IPS DF 6.9 (cell line): ENCODE data around the gene MTMR11.

Source experiments
- DNase-seq: peaks from one replicate; pipeline ENCODE4 v3.0.0-alpha.2; 2013; ENCODE audit warnings: low read depth, low spot score
- H3K27ac ChIP-seq: one replicate; pipeline ENCODE4 v1.5.1; 2013; ENCODE audit warnings: low read length, control low read depth
- H3K27me3 ChIP-seq: 2 replicates; pipeline ENCODE4 v1.6.1; 2013; ENCODE audit warnings: mild to moderate bottlenecking, low read length; ENCODE audit not compliant: control insufficient read depth, insufficient read depth
- H3K36me3 ChIP-seq: 2 replicates; pipeline ENCODE4 v1.6.1; 2013; ENCODE audit warnings: low read length; ENCODE audit not compliant: control insufficient read depth, insufficient read depth
- H3K4me1 ChIP-seq: 2 replicates; pipeline ENCODE4 v1.6.1; 2013; ENCODE audit warnings: low read length; ENCODE audit not compliant: control insufficient read depth, insufficient read depth
- H3K4me3 ChIP-seq: 2 replicates; pipeline ENCODE4 v1.5.1; 2013; ENCODE audit warnings: mild to moderate bottlenecking, low read length
- H3K9me3 ChIP-seq: 2 replicates; pipeline ENCODE4 v1.6.1; 2013; ENCODE audit warnings: low read length, inconsistent platforms; ENCODE audit not compliant: control insufficient read depth, insufficient read depth
- WGBS: extraction: QIAGEN DNeasy Blood & Tissue Kit; methylation state at CpG from one replicate; pipeline ENCODE4 v1.1.7; 2013; ENCODE audit warnings: mixed read lengths, missing lambda C conversion rate; ENCODE audit not compliant: insufficient read length, insufficient coverage; 5-methylcytosine and 5-hydroxymethylcytosine counted together

MTMR11 gene, protein sequence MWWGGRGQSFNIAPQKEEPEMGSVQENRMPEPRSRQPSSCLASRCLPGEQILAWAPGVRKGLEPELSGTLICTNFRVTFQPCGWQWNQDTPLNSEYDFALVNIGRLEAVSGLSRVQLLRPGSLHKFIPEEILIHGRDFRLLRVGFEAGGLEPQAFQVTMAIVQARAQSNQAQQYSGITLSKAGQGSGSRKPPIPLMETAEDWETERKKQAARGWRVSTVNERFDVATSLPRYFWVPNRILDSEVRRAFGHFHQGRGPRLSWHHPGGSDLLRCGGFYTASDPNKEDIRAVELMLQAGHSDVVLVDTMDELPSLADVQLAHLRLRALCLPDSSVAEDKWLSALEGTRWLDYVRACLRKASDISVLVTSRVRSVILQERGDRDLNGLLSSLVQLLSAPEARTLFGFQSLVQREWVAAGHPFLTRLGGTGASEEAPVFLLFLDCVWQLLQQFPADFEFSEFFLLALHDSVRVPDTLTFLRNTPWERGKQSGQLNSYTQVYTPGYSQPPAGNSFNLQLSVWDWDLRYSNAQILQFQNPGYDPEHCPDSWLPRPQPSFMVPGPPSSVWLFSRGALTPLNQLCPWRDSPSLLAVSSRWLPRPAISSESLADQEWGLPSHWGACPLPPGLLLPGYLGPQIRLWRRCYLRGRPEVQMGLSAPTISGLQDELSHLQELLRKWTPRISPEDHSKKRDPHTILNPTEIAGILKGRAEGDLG

DNA sequence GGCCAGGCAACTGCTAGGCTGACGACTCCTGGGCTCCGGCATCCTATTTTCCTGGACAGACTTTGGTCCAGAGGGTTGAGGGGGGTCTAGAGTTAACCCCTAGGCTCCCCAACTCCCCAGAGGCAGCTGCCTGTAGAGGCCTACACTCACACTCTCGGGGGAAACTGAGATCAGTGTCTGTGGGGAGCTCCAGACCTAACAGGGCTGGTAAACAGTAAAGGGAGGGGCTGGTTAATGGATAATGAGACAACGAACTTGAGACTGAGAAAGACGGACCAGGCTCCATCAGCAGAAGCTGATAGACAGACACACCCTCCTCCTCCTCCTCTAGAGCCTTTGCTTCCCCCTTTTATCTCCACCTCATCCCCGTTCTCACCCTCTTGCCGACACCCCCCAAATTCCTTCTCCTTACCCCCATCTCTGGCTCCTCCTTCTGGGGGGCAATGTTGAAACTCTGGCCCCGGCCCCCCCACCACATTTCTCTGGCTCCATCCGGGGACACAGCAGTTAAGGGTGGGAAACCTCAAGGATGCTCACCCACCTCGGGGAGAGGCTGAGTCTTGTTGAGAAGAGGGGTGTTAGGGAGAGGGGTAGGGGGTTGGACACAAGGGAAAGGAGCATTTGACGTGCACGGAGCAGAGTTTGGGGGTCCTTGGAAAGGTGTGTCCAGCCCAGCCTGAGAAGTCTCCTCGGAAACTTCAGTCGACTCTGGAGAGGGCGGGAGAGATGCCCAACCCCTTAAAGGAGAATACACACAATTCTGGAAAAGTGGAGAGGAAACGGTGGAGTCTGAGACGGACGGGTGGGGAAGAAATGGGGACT, at the start of gene MTMR11:
Gene MTMR11 (minus strand): TSS at position 710 of the 822 bp plus-strand sequence. CDS start 232 bp downstream, at position 478.
- H3K36me3 ChIP-seq = no peaks in the 10 kb centered on the region
- H3K27ac ChIP-seq = no peak within 1 kb of the TSS
- no peak for DNase-seq
- H3K4me3 ChIP-seq = peak within 1 kb of the TSS; percentile 31; the same call in 1 of the 2 replicates
- H3K9me3 ChIP-seq = no peaks in the 10 kb centered on the region
- WGBS = 100% methylated on average over 2 of the region's 18 CpGs
- H3K27me3 ChIP-seq = no peaks in the 10 kb centered on the region
- peaks cover 3% of the 10 kb centered on the region; the same call in 1 of the 2 replicates for H3K4me1 ChIP-seq

DNA sequence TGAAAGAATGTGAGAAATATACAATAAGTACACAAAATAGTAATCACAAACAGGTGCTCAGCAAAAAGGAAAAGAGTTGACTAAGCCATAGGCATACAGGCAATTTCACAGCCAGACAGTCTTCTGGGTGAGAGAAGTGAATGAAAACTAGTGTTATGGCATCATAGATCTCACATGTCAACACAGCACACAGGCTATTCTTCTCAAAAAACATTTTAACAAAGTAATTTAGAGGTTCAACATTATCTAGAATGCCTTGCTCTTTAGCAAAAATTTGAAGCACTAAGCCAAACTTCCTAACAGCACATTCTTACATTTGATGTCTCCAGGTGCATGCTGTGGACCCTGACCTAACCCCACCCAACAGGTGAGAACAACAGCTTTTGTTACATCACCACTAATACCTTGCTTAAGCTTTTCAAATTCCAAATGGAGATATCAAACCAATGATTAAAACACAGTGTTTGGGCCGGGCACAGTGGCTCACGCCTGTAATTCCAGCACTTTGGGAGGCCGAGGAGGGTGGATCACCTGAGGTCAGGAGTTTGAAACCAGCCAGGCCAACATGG, 43.4 kb upstream of the MTMR11 start:
- H3K4me3 ChIP-seq = no peak overlapping the region
- no CpG with 5 or more reads among the region's 3 CpGs for WGBS
- H3K27ac ChIP-seq = no peak overlapping the region
- H3K9me3 ChIP-seq = no peaks in the 10 kb centered on the region
- H3K27me3 ChIP-seq = no peaks in the 10 kb centered on the region
- no peaks in the 10 kb centered on the region for H3K4me1 ChIP-seq
- H3K36me3 ChIP-seq = peaks cover 5% of the 10 kb centered on the region; the same call in 1 of the 2 replicates
- DNase-seq = no peak

DNA sequence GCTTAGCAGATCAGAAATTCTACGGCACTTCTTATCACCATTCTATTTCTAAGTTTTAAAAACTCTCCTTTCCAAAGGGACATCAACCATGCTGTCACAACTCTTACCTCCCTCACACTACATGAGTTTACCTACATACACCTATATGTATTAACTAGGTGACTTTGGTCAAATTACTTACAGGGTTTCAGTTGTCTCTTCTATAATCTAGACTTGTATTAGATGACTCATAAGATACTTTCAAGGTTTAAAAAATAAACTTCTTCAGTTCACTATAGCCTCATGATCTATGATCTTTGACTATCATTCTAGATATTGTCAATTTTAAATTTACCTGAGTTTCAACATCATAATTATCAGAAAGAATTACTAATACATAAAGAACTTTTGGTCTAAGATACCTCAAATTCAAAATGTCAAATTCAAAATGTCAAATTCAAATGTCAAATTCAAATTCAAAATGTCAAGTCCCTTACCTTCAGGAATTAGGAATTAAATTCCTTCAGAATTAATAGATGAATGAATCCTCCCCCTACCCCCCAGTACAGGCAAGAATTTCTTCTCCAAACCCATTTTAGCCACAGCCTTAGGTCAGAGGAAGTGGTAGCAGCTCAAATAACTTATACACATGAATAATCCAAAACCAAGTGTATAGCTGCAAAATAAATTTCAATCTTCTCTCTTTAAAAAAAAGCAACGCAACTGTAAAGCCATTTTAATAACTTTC, 42.7 kb upstream of the MTMR11 start:
- no CpG with 5 or more reads among the region's 2 CpGs for WGBS
- H3K27ac ChIP-seq = no peak overlapping the region
- H3K4me3 ChIP-seq = no peak overlapping the region
- DNase-seq = no peak
- no peaks in the 10 kb centered on the region for H3K27me3 ChIP-seq
- H3K36me3 ChIP-seq = peaks cover 5% of the 10 kb centered on the region; the same call in 1 of the 2 replicates
- no peaks in the 10 kb centered on the region for H3K9me3 ChIP-seq
- H3K4me1 ChIP-seq = no peaks in the 10 kb centered on the region

DNA sequence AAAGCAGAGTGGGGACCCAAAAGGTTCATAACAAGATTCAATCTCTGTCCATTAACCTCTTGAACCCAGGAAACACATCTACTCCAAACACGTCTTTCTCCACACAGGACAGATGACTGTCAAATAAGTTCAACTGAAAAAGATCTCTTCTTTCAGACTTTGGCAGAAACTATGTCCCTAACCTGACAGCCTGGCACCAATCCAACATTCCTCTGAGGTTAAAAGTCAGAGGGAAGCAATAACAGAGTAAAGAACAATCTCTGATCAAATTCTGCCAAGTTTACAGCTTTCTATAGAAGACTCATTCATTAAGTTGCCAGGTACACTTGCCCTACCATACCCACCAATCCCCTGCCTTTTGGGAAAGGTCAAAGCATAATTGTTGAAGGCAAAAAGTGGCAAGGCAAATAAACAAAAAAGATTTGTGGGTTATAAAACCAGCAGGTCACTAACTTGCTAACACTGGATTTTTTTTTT, 41.9 kb upstream of the MTMR11 start:
- Histone ChIP-seq H3K9me3 (no peaks in the 10 kb centered on the region), H3K27me3 (no peaks in the 10 kb centered on the region), H3K36me3 (peaks cover 5% of the 10 kb centered on the region; the same call in 1 of the 2 replicates), H3K27ac (no peak overlapping the region), H3K4me1 (no peaks in the 10 kb centered on the region), H3K4me3 (no peak overlapping the region)
- no CpG with 5 or more reads among the region's 1 CpG for WGBS
- no peak for DNase-seq

DNA sequence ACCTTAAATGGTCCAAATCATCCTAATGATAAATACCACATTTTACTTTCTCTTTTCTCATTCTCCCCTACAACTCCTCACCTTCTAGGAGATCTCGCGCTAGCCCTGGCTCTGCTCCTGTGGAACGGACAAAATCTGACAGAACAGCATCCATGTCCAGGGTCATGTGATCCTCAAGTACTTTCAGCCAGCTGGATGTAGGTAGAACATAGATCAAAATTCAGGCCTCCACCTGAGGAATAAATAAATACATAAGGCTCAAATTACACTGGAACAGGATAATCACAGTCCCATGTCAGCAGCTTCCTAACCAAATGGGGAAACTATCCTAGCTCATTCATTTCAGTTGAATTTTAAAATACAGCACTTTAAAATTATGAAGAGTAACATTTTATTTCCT, 40.7 kb upstream of the MTMR11 start:
- H3K36me3 ChIP-seq = peaks cover 5% of the 10 kb centered on the region; the same call in 1 of the 2 replicates

DNA sequence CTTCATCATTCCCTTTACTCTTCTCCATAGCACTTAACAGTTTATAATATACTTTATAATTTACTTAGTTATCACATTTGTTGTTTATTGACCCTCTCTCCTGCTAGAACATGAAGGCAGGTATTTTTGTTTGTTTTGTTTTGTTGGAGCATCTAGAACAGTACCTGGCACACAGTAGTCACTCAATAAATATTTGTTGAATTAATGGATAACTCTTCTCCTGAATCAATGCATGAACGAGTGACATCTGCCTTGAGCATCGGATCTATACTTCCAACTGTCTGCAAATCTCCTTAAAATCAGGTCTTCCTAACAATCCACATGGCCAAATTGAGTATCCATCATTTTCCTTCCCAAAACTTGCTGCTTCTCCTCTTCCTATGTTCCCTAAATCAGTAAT, 35.9 kb upstream of the MTMR11 start:
- Histone ChIP-seq H3K4me1 (no peaks in the 10 kb centered on the region), H3K9me3 (no peaks in the 10 kb centered on the region), H3K36me3 (peaks cover 5% of the 10 kb centered on the region; the same call in 1 of the 2 replicates), H3K27ac (no peak overlapping the region), H3K4me3 (no peak overlapping the region), H3K27me3 (no peaks in the 10 kb centered on the region)
- no CpG with 5 or more reads among the region's 2 CpGs for WGBS
- no peak for DNase-seq

More for the DNA sequence above, 40.7 kb upstream of the MTMR11 start:
- H3K4me1 ChIP-seq = no peaks in the 10 kb centered on the region
- DNase-seq = no peak
- no peak overlapping the region for H3K27ac ChIP-seq
- WGBS = no CpG with 5 or more reads among the region's 3 CpGs
- no peak overlapping the region for H3K4me3 ChIP-seq
- H3K27me3 ChIP-seq = no peaks in the 10 kb centered on the region
- H3K9me3 ChIP-seq = no peaks in the 10 kb centered on the region

DNA sequence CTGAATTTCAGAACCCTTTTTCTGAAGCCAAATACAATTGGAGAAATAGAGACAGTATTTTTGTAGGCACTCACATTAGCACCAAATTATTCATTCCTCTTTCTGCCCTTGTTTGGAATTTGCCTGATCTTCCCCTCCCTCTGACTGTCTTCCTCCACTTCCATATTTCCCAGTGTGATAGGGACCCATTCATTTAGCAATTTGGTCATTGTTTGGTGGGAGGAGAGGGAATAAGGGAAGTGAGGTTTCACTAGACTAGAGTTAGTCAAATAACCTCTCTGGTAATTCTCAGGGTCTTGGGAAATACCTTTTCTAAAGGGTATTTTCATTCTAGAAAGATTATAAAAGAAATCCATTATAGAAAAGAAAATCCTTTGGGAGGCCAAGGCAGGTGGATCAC, 31.0 kb upstream of the MTMR11 start:
- Histone ChIP-seq H3K4me1 (no peaks in the 10 kb centered on the region), H3K36me3 (peaks cover 11% of the 10 kb centered on the region; the same call in 1 of the 2 replicates), H3K27ac (no peak overlapping the region), H3K27me3 (no peaks in the 10 kb centered on the region), H3K9me3 (no peaks in the 10 kb centered on the region), H3K4me3 (no peak overlapping the region)
- no peak for DNase-seq

DNA sequence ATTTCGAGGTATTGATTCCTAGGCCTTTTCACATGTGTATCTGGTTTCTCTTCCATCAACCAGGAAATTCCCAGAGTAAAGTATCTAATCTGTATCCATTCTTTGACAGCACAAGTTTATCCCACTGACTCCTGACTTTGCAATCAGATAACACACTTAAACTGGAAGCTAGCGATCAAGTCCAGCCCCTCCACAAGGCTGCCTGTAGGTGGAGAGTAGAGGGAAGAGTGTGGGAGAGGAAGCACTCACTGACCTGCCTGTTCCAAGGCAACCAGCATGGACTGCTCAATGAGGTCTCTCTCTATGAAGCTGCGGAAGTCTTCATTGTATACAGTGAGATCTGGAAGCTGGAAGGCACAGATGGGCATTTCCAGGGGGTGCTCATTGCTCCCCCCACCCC, 30.4 kb upstream of the MTMR11 start:
- no peak for DNase-seq
- no peaks in the 10 kb centered on the region for H3K9me3 ChIP-seq
- no peak overlapping the region for H3K4me3 ChIP-seq
- H3K27me3 ChIP-seq = no peaks in the 10 kb centered on the region
- H3K4me1 ChIP-seq = no peaks in the 10 kb centered on the region
- no peak overlapping the region for H3K27ac ChIP-seq
- no CpG with 5 or more reads among the region's 3 CpGs for WGBS
- H3K36me3 ChIP-seq = peaks cover 11% of the 10 kb centered on the region; the same call in 1 of the 2 replicates

DNA sequence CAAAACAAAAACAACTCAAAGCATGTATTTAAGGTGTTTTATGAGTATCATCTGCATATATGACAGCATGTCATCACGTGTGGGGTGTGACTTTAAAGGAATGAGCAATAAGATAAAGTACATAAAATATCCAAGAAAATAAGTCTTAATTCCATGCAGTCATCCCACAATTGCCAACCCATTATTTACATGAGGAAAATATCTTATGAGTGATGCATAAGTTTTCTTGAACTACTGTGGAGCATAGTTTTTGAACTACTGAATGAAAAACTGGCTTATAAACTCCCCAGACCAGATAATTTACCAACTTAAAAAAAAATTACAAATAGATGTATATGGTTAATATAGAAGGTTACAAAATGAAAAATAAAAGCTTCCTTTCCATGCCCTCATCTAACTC, 29.7 kb upstream of the MTMR11 start:
- no peak overlapping the region for H3K27ac ChIP-seq
- no peak overlapping the region for H3K4me3 ChIP-seq
- DNase-seq = no peak
- WGBS = no CpG with 5 or more reads among the region's 1 CpG
- no peaks in the 10 kb centered on the region for H3K4me1 ChIP-seq
- H3K36me3 ChIP-seq = peaks cover 11% of the 10 kb centered on the region; the same call in 1 of the 2 replicates
- no peaks in the 10 kb centered on the region for H3K9me3 ChIP-seq
- no peaks in the 10 kb centered on the region for H3K27me3 ChIP-seq
